HepG2 (cell line): Measurements from ENCODE around the gene NEDD4L. TPM values are rescaled to one million over a fixed set of nuclear protein-coding genes. Genes with fewer than 3 reads are reported as not detected.

ENCODE experiments used
- IRF2 ChIP-seq: IDR thresholded peaks from 2 replicates; pipeline ENCODE4 v1.6.1; 2018; ENCODE audit warnings: missing genetic modification reagents, missing compliant biosample characterization
- RBFOX2 ChIP-seq: fragments of 200-400 bp; formaldehyde crosslinking; IDR thresholded peaks from 2 replicates; pipeline ENCODE4 v1.6.1; 2017; ENCODE audit warnings: low read depth, mild to moderate bottlenecking, low read length
- ZFP36L1 ChIP-seq: sonication (generic); formaldehyde crosslinking; IDR thresholded peaks from 2 replicates; pipeline ENCODE4 v1.8.0; 2022; ENCODE audit warnings: mild to moderate bottlenecking, missing genetic modification reagents, moderate library complexity
- ZNF224 ChIP-seq: sonication (generic); formaldehyde crosslinking; IDR thresholded peaks from 2 replicates; pipeline ENCODE4 v1.5.0; 2020; ENCODE audit warnings: mild to moderate bottlenecking, missing genetic modification reagents
- ZNF318 ChIP-seq: sonication (generic); formaldehyde crosslinking; IDR thresholded peaks from 2 replicates; pipeline ENCODE4 v1.4.0; 2020; ENCODE audit warnings: mild to moderate bottlenecking, missing genetic modification reagents
- ZNF564 ChIP-seq: sonication (generic); formaldehyde crosslinking; IDR thresholded peaks from 2 replicates; pipeline ENCODE4 v1.8.1; 2023; ENCODE audit warnings: mild to moderate bottlenecking, missing genetic modification reagents
- ZSCAN21 ChIP-seq: sonication (generic); formaldehyde crosslinking; IDR thresholded peaks from 2 replicates; pipeline ENCODE4 v1.8.0; 2022; ENCODE audit warnings: mild to moderate bottlenecking, missing genetic modification reagents, moderate library complexity, borderline replicate concordance
- polyA plus RNA-seq, 8 experiments: library from polyadenylated mRNA; depleted of rRNA in 3 of 8; stranded (reverse) in 7 of 8; unstranded in 1 of 8; fragments of >200 nt; fragmentation: Illumina TruSeq in 4 of 8; extraction: Trizol in 4 of 8; gene quantifications; 2 replicates each; pipeline versions ENCODE4 v1.2.1 to v1.2.3, GENCODE V29; 2011 to 2016; ENCODE audit warnings: low read depth in 4 of 8, missing spikeins in 1 of 8, mixed read lengths in 1 of 8; ENCODE audit not compliant: insufficient read depth in 1 of 8
- total RNA-seq, 5 experiments: library from RNA; depleted of rRNA; stranded (reverse); fragments of >200 nt; fragmentation: Illumina TruSeq; extraction: Trizol; gene quantifications; 2 replicates each; pipeline ENCODE4 v1.2.3, GENCODE V29; 2016; ENCODE audit warnings: low read depth in 1 of 5

Gene NEDD4L
- total and polyA plus RNA-seq, 2 of the 13 experiments (the other 11 are each of a cell fraction or from before 2014, with no cell fraction given) = 168 to 390 TPM

- TF ChIP-seq ZNF318 (CRISPR knock-in tag) (no peak), ZSCAN21 (CRISPR knock-in tag) (no peak), IRF2 (no peak), RBFOX2 (no peak), ZNF224 (CRISPR knock-in tag) (no peak), ZNF564 (CRISPR knock-in tag) (no peak), ZFP36L1 (CRISPR knock-in tag) (no peak)
- TF ChIP-seq, all 625 proteins: peak for 0
These were observed 143.6 kb downstream of the NEDD4L start (continued) for GRCh38 chr18:58187674-58188073.
